Stimulated activated naive CD8-positive, alpha-beta T cell treated with anti-CD3 and anti-CD28 coated beads, Interleukin-15, Interleukin-2, amounts not matched to agents 100 ng/mL and 50 ng/mL, for 24 hours (primary cell): Measurements from ENCODE around the gene GCLM.

ENCODE experiments used
- H3K27ac Mint-ChIP-seq: one replicate; pipeline ENCODE4 v1.8.0; 2021; ENCODE audit warnings: mild to moderate bottlenecking, mixed read lengths
- H3K27me3 Mint-ChIP-seq: one replicate; pipeline ENCODE4 v1.8.0; 2021; ENCODE audit warnings: mixed read lengths
- H3K36me3 Mint-ChIP-seq: one replicate; pipeline ENCODE4 v1.8.0; 2021; ENCODE audit warnings: low read depth, mixed read lengths
- H3K4me1 Mint-ChIP-seq: one replicate; pipeline ENCODE4 v1.8.0; 2021; ENCODE audit warnings: low read depth, mixed read lengths
- H3K4me3 Mint-ChIP-seq: one replicate; pipeline ENCODE4 v1.8.0; 2021; ENCODE audit warnings: mild to moderate bottlenecking, mixed read lengths
- H3K9me3 Mint-ChIP-seq: one replicate; pipeline ENCODE4 v1.8.0; 2021; ENCODE audit warnings: mixed read lengths

Gene GCLM

GRCh38 chr1:93906480-93906879 is 2.8 kb downstream of the GCLM start:
- peaks cover 46% of the 10 kb centered on the region for H3K4me1 Mint-ChIP-seq
- no peak overlapping the region for H3K4me3 Mint-ChIP-seq
- no peak overlapping the region for H3K27ac Mint-ChIP-seq
- peaks cover 5% of the 10 kb centered on the region for H3K36me3 Mint-ChIP-seq
- no peaks in the 10 kb centered on the region for H3K27me3 Mint-ChIP-seq
- no peaks in the 10 kb centered on the region for H3K9me3 Mint-ChIP-seq

- H3K4me1 Mint-ChIP-seq: peaks cover 46% of the 10 kb centered on the region
- peaks cover 5% of the 10 kb centered on the region for H3K36me3 Mint-ChIP-seq
- no peaks in the 10 kb centered on the region for H3K9me3 Mint-ChIP-seq
- H3K27ac Mint-ChIP-seq: no peak overlapping the region
- H3K4me3 Mint-ChIP-seq: no peak overlapping the region
- H3K27me3 Mint-ChIP-seq: no peaks in the 10 kb centered on the region
These were observed 3.5 kb downstream of the GCLM start for GRCh38 chr1:93905734-93906133.

GRCh38 chr1:93905051-93905450 is 4.2 kb downstream of the GCLM start:
- Mint-ChIP-seq H3K4me3 (no peak overlapping the region), H3K27ac (peak overlapping the region; percentile 21), H3K36me3 (peaks cover 7% of the 10 kb centered on the region)

GRCh38 chr1:93904228-93904627 is 5.0 kb downstream of the GCLM start:
- Mint-ChIP-seq H3K27me3 (no peaks in the 10 kb centered on the region), H3K9me3 (no peaks in the 10 kb centered on the region), H3K4me1 (peaks cover 41% of the 10 kb centered on the region), H3K36me3 (peaks cover 10% of the 10 kb centered on the region), H3K4me3 (no peak overlapping the region), H3K27ac (no peak overlapping the region)

More at GRCh38 chr1:93905051-93905450, 4.2 kb downstream of the GCLM start:
- Mint-ChIP-seq H3K9me3 (no peaks in the 10 kb centered on the region), H3K4me1 (peaks cover 45% of the 10 kb centered on the region), H3K27me3 (no peaks in the 10 kb centered on the region)

GRCh38 chr1:93900723-93901504 is 8.3 kb downstream of the GCLM start:
- no peak overlapping the region for H3K27ac Mint-ChIP-seq

GRCh38 chr1:93899543-93900207 is 9.6 kb downstream of the GCLM start:
- Mint-ChIP-seq H3K27ac (peak overlapping the region; percentile 21), H3K27me3 (no peaks in the 10 kb centered on the region), H3K4me3 (no peak overlapping the region), H3K4me1 (peaks cover 11% of the 10 kb centered on the region), H3K36me3 (peaks cover 34% of the 10 kb centered on the region), H3K9me3 (no peaks in the 10 kb centered on the region)

More at GRCh38 chr1:93900723-93901504, 8.3 kb downstream of the GCLM start:
- no peaks in the 10 kb centered on the region for H3K9me3 Mint-ChIP-seq
- H3K36me3 Mint-ChIP-seq: peaks cover 30% of the 10 kb centered on the region
- H3K4me1 Mint-ChIP-seq: peaks cover 19% of the 10 kb centered on the region
- no peak overlapping the region for H3K4me3 Mint-ChIP-seq
- H3K27me3 Mint-ChIP-seq: no peaks in the 10 kb centered on the region

GRCh38 chr1:93888900-93889299 is 20.3 kb downstream of the GCLM start:
- Mint-ChIP-seq H3K27me3 (no peaks in the 10 kb centered on the region), H3K27ac (no peak overlapping the region), H3K4me1 (no peaks in the 10 kb centered on the region), H3K9me3 (no peaks in the 10 kb centered on the region), H3K4me3 (no peak overlapping the region), H3K36me3 (peaks cover 11% of the 10 kb centered on the region)

GRCh38 chr1:93882269-93882668 is 27.0 kb downstream of the GCLM start:
- no peak overlapping the region for H3K4me3 Mint-ChIP-seq

GRCh38 chr1:93880731-93881130 is 28.5 kb downstream of the GCLM start:
- no peaks in the 10 kb centered on the region for H3K27me3 Mint-ChIP-seq
- peaks cover 37% of the 10 kb centered on the region for H3K4me1 Mint-ChIP-seq
- no peak overlapping the region for H3K4me3 Mint-ChIP-seq
- H3K27ac Mint-ChIP-seq: no peak overlapping the region
- peaks cover 34% of the 10 kb centered on the region for H3K36me3 Mint-ChIP-seq
- H3K9me3 Mint-ChIP-seq: no peaks in the 10 kb centered on the region

More at GRCh38 chr1:93882269-93882668, 27.0 kb downstream of the GCLM start:
- H3K9me3 Mint-ChIP-seq: no peaks in the 10 kb centered on the region
- no peak overlapping the region for H3K27ac Mint-ChIP-seq
- peaks cover 21% of the 10 kb centered on the region for H3K36me3 Mint-ChIP-seq
- H3K27me3 Mint-ChIP-seq: no peaks in the 10 kb centered on the region
- peaks cover 24% of the 10 kb centered on the region for H3K4me1 Mint-ChIP-seq

- peak within 1 kb of the TSS; percentile 95 for H3K4me3 Mint-ChIP-seq
- H3K36me3 Mint-ChIP-seq: peaks cover 50% of the 10 kb centered on the region
- peak within 1 kb of the TSS; percentile 98 for H3K27ac Mint-ChIP-seq
- no peaks in the 10 kb centered on the region for H3K27me3 Mint-ChIP-seq
- peaks cover 54% of the 10 kb centered on the region for H3K4me1 Mint-ChIP-seq
- no peaks in the 10 kb centered on the region for H3K9me3 Mint-ChIP-seq
These were observed 30.2 kb downstream of the GCLM start, which contains the start of gene DNTTIP2 for GRCh38 chr1:93878889-93879586. Gene DNTTIP2 (minus strand): TSS chr1:93879206. CDS start chr1:93879148, 58 bp downstream.

GRCh38 chr1:93878501-93878888 is 30.7 kb downstream of the GCLM start:
- Mint-ChIP-seq H3K4me1 (peaks cover 57% of the 10 kb centered on the region), H3K4me3 (peak overlapping the region; percentile 95), H3K36me3 (peaks cover 54% of the 10 kb centered on the region), H3K27ac (peak overlapping the region; percentile 98), H3K27me3 (no peaks in the 10 kb centered on the region), H3K9me3 (no peaks in the 10 kb centered on the region)

GRCh38 chr1:93877529-93877928 is 31.7 kb downstream of the GCLM start:
- Mint-ChIP-seq H3K4me3 (peak overlapping the region; percentile 95), H3K36me3 (peaks cover 53% of the 10 kb centered on the region), H3K27me3 (no peaks in the 10 kb centered on the region), H3K4me1 (peaks cover 54% of the 10 kb centered on the region), H3K27ac (peak overlapping the region; percentile 98), H3K9me3 (no peaks in the 10 kb centered on the region)

- H3K9me3 Mint-ChIP-seq: no peaks in the 10 kb centered on the region
- peak overlapping the region; percentile 98 for H3K27ac Mint-ChIP-seq
- no peaks in the 10 kb centered on the region for H3K27me3 Mint-ChIP-seq
- H3K36me3 Mint-ChIP-seq: peaks cover 65% of the 10 kb centered on the region
- H3K4me3 Mint-ChIP-seq: peak overlapping the region; percentile 95
- peaks cover 54% of the 10 kb centered on the region for H3K4me1 Mint-ChIP-seq
These were observed 33.0 kb downstream of the GCLM start for GRCh38 chr1:93876244-93876643.

- peak overlapping the region; percentile 16 for H3K27ac Mint-ChIP-seq
- no peak overlapping the region for H3K4me3 Mint-ChIP-seq
- H3K27me3 Mint-ChIP-seq: no peaks in the 10 kb centered on the region
- H3K9me3 Mint-ChIP-seq: no peaks in the 10 kb centered on the region
- peaks cover 86% of the 10 kb centered on the region for H3K36me3 Mint-ChIP-seq
- peaks cover 48% of the 10 kb centered on the region for H3K4me1 Mint-ChIP-seq
These were observed 35.1 kb downstream of the GCLM start for GRCh38 chr1:93874025-93874651.
